Measurements from ENCODE around the gene SART3.
"Not testable (repeated sequence)": the region's sequence is repeated elsewhere in the genome, so short reads cannot be mapped to it uniquely, and the experiment has no call there.

SART3 gene

GRCh38 chr12:108597559-108598471 lies 36.8 kb upstream of the SART3 start, which contains the start of gene TMEM119:
Gene TMEM119 (minus strand): TSS chr12:108598084. CDS start chr12:108592383, 5,701 bp downstream.
- no peak for DNase-seq

- no peak for DNase-seq
These were observed 36.0 kb upstream of the SART3 start for GRCh38 chr12:108596854-108597558.

- DNase-seq = no peak
These were observed 35.0 kb upstream of the SART3 start for GRCh38 chr12:108595711-108596647.

GRCh38 chr12:108594960-108595710 lies 34.2 kb upstream of the SART3 start:
- DNase-seq = no peak

GRCh38 chr12:108594323-108594903 lies 33.4 kb upstream of the SART3 start:
- DNase-seq = no peak

GRCh38 chr12:108592033-108592909 lies 31.3 kb upstream of the SART3 start:
- DNase-seq = no peak

GRCh38 chr12:108591267-108591980 lies 30.5 kb upstream of the SART3 start:
- DNase-seq = no peak

GRCh38 chr12:108590463-108590862 lies 29.5 kb upstream of the SART3 start:
- not testable (repeated sequence) for DNase-seq

GRCh38 chr12:108589840-108590229 lies 28.9 kb upstream of the SART3 start:
- DNase-seq = no peak

- DNase-seq = no peak
These were observed 28.3 kb upstream of the SART3 start for GRCh38 chr12:108589028-108589839.

GRCh38 chr12:108587826-108588225 lies 26.9 kb upstream of the SART3 start:
- DNase-seq = no peak

GRCh38 chr12:108586306-108586705 lies 25.3 kb upstream of the SART3 start:
- no peak for DNase-seq

- no peak for DNase-seq
These were observed 24.9 kb upstream of the SART3 start for GRCh38 chr12:108585864-108586263.

GRCh38 chr12:108584456-108585065 lies 23.6 kb upstream of the SART3 start:
- DNase-seq = no peak

- DNase-seq = no peak
These were observed 23.0 kb upstream of the SART3 start for GRCh38 chr12:108583991-108584390.

- no peak for DNase-seq
These were observed 22.2 kb upstream of the SART3 start for GRCh38 chr12:108582978-108583770.

GRCh38 chr12:108582509-108582908 lies 21.5 kb upstream of the SART3 start:
- DNase-seq = no peak
